ENCODE measurements around the gene ABCA10.

ABCA10 gene

GRCh38 chr17:69164206-69164605 lies 64.4 kb downstream of the ABCA10 start:
- DNase-seq (ENCODE audit: low spot score): no peak

- DNase-seq (ENCODE audit: low spot score): no peak
Measured at GRCh38 chr17:69159418-69159817, 69.2 kb downstream of the ABCA10 start.

GRCh38 chr17:69154267-69154666 lies 74.4 kb downstream of the ABCA10 start:
- DNase-seq (ENCODE audit: low spot score): no peak

GRCh38 chr17:69150333-69150732 lies 78.3 kb downstream of the ABCA10 start:
- DNase-seq (ENCODE audit: low spot score): no peak

GRCh38 chr17:69147460-69147859 lies 81.2 kb downstream of the ABCA10 start:
- no peak for DNase-seq (ENCODE audit: low spot score)

GRCh38 chr17:69144331-69145255 lies 84.0 kb downstream of the ABCA10 start:
- no peak for DNase-seq (ENCODE audit: low spot score)

GRCh38 chr17:69143683-69144231 lies 84.9 kb downstream of the ABCA10 start:
- DNase-seq (ENCODE audit: low spot score): no peak

- DNase-seq (ENCODE audit: low spot score): no peak
Measured at GRCh38 chr17:69143151-69143550, 85.5 kb downstream of the ABCA10 start.

- no peak for DNase-seq (ENCODE audit: low spot score)
Measured at GRCh38 chr17:69142175-69142802, 86.3 kb downstream of the ABCA10 start.

GRCh38 chr17:69141431-69142174 lies 87.0 kb downstream of the ABCA10 start, which contains the start of gene ABCA6:
ABCA6 (minus strand) TSS chr17:69141895; CDS start chr17:69140703, 1,192 bp downstream.
- DNase-seq (ENCODE audit: low spot score): no peak

GRCh38 chr17:69134112-69134511 lies 94.5 kb downstream of the ABCA10 start:
- no peak for DNase-seq (ENCODE audit: low spot score)

GRCh38 chr17:69130627-69131296 lies 97.9 kb downstream of the ABCA10 start:
- no peak for DNase-seq (ENCODE audit: low spot score)

GRCh38 chr17:69123626-69124025 lies 105.0 kb downstream of the ABCA10 start:
- no peak for DNase-seq (ENCODE audit: low spot score)

GRCh38 chr17:69122065-69122464 lies 106.6 kb downstream of the ABCA10 start:
- DNase-seq (ENCODE audit: low spot score): no peak

- peak; percentile 35 for DNase-seq (ENCODE audit: low spot score)
Measured at GRCh38 chr17:69117855-69118784, 110.5 kb downstream of the ABCA10 start.

- no peak for DNase-seq (ENCODE audit: low spot score)
Measured at GRCh38 chr17:69111794-69112193, 116.8 kb downstream of the ABCA10 start.

GRCh38 chr17:69105907-69106730 lies 122.5 kb downstream of the ABCA10 start:
- no peak for DNase-seq (ENCODE audit: low spot score)

GRCh38 chr17:69103557-69104233 lies 124.9 kb downstream of the ABCA10 start:
- DNase-seq (ENCODE audit: low spot score): no peak

GRCh38 chr17:69098625-69099024 lies 130.0 kb downstream of the ABCA10 start:
- no peak for DNase-seq (ENCODE audit: low spot score)
